Liver (tissue), 3 donors: ENCODE data around the gene MFRP.

Experiments
- CTCF ChIP-seq: fragments of 150-350 bp; IDR thresholded peaks from 2 replicates; pipeline ENCODE4 v1.5.1; 2017; ENCODE audit warnings: improper control_type of control experiment, low read depth, low read length; ENCODE audit not compliant: missing input control
- EGR1 ChIP-seq, 2 donors: IDR thresholded peaks; 2 replicates each; pipeline ENCODE4 v1.6.1; 2016 to 2018; ENCODE audit warnings: antibody characterized with exemption in 2 of 2, low read depth in 2 of 2
- GABPA ChIP-seq, 2 donors: IDR thresholded peaks in 1 of 2; conservative IDR thresholded peaks in 1 of 2; 2 replicates each; pipeline ENCODE4 v1.6.1; 2016; ENCODE audit warnings: antibody characterized with exemption in 2 of 2, mild to moderate bottlenecking in 1 of 2, moderate library complexity in 1 of 2
- JUND ChIP-seq, 2 donors: IDR thresholded peaks; 2 replicates each; pipeline ENCODE4 v1.6.1; 2016; ENCODE audit warnings: antibody characterized with exemption in 2 of 2
- RAD21 ChIP-seq, 2 donors: IDR thresholded peaks; 2 replicates each; pipeline ENCODE4 v1.6.1; 2016; ENCODE audit warnings: antibody characterized with exemption in 2 of 2, mild to moderate bottlenecking in 2 of 2
- REST ChIP-seq: IDR thresholded peaks from 2 replicates; pipeline ENCODE4 v1.6.1; 2016; ENCODE audit warnings: antibody characterized with exemption, mild to moderate bottlenecking
- RXRA ChIP-seq, 2 donors: IDR thresholded peaks; 2 replicates each; pipeline ENCODE4 v1.6.1; 2017 to 2018; ENCODE audit warnings: antibody characterized with exemption in 2 of 2, mild to moderate bottlenecking in 1 of 2
- SP1 ChIP-seq: IDR thresholded peaks from 2 replicates; pipeline ENCODE4 v1.6.1; 2018; ENCODE audit warnings: antibody characterized with exemption, mild to moderate bottlenecking
- TAF1 ChIP-seq: conservative IDR thresholded peaks from 2 replicates; pipeline ENCODE4 v1.6.1; 2016; ENCODE audit warnings: antibody characterized with exemption, mild to moderate bottlenecking
- YY1 ChIP-seq: IDR thresholded peaks from 2 replicates; pipeline ENCODE4 v1.6.1; 2016; ENCODE audit warnings: antibody characterized with exemption, mild to moderate bottlenecking
- TF ChIP-seq, protein P1 (sequence below): IDR thresholded peaks from 2 replicates; pipeline ENCODE4 v1.6.1; 2016; ENCODE audit warnings: antibody characterized with exemption
- TF ChIP-seq, protein P2 (sequence below): IDR thresholded peaks from 2 replicates; pipeline ENCODE4 v1.6.1; 2016; ENCODE audit warnings: antibody characterized with exemption
- donor health status: healthy.
- donor health status: healthy.

GRCh38 chr11:119322921-119323531, 23.5 kb downstream of the MFRP start:
- TF ChIP-seq, protein P1, sequence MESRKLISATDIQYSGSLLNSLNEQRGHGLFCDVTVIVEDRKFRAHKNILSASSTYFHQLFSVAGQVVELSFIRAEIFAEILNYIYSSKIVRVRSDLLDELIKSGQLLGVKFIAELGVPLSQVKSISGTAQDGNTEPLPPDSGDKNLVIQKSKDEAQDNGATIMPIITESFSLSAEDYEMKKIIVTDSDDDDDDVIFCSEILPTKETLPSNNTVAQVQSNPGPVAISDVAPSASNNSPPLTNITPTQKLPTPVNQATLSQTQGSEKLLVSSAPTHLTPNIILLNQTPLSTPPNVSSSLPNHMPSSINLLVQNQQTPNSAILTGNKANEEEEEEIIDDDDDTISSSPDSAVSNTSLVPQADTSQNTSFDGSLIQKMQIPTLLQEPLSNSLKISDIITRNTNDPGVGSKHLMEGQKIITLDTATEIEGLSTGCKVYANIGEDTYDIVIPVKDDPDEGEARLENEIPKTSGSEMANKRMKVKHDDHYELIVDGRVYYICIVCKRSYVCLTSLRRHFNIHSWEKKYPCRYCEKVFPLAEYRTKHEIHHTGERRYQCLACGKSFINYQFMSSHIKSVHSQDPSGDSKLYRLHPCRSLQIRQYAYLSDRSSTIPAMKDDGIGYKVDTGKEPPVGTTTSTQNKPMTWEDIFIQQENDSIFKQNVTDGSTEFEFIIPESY: no peak
- no peak for TF ChIP-seq CTCF
- TF ChIP-seq TAF1: no peak
- TF ChIP-seq GABPA (IDR thresholded peaks at IDR 0.05 in 1 of 2, conservative IDR thresholded peaks at IDR 0.05 in 1 of 2): no peak
- TF ChIP-seq YY1: no peak
- TF ChIP-seq, protein P2, sequence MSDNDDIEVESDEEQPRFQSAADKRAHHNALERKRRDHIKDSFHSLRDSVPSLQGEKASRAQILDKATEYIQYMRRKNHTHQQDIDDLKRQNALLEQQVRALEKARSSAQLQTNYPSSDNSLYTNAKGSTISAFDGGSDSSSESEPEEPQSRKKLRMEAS: no peak
- no peak for TF ChIP-seq RAD21 (IDR thresholded peaks at IDR 0.05)
- TF ChIP-seq EGR1 (IDR thresholded peaks at IDR 0.05; ENCODE audit: low read depth in 2 of 2): no peak
- no peak for TF ChIP-seq JUND (IDR thresholded peaks at IDR 0.05)
- no peak for TF ChIP-seq SP1
- no peak for TF ChIP-seq RXRA (IDR thresholded peaks at IDR 0.05)
- no peak for TF ChIP-seq REST
